ENCODE data around the gene CFAP52. TPM values are rescaled to one million over a fixed set of nuclear protein-coding genes. Genes with fewer than 3 reads are reported as not detected.

The CFAP52 gene
- total RNA-seq, 4 donors from 2014 or later: not detected

GRCh38 chr17:9536061-9536460, 40.4 kb upstream of the CFAP52 start:
- no peak for TF ChIP-seq CTCF (IDR thresholded peaks at IDR 0.05; ENCODE audit: low read depth)

- TF ChIP-seq CTCF (IDR thresholded peaks at IDR 0.05; ENCODE audit: low read depth): no peak
These were observed 39.2 kb upstream of the CFAP52 start for GRCh38 chr17:9537177-9537776.

GRCh38 chr17:9538626-9539025, 37.8 kb upstream of the CFAP52 start:
- TF ChIP-seq CTCF (IDR thresholded peaks at IDR 0.05; ENCODE audit: low read depth): no peak

GRCh38 chr17:9541718-9542117, 34.7 kb upstream of the CFAP52 start:
- TF ChIP-seq CTCF (IDR thresholded peaks at IDR 0.05; ENCODE audit: low read depth): no peak

GRCh38 chr17:9544221-9544620, 32.2 kb upstream of the CFAP52 start:
- TF ChIP-seq CTCF (IDR thresholded peaks at IDR 0.05; ENCODE audit: low read depth): no peak

GRCh38 chr17:9549215-9549614, 27.2 kb upstream of the CFAP52 start:
- no peak for TF ChIP-seq CTCF (IDR thresholded peaks at IDR 0.05; ENCODE audit: low read depth)

GRCh38 chr17:9553181-9553580, 23.3 kb upstream of the CFAP52 start:
- no peak for TF ChIP-seq CTCF (IDR thresholded peaks at IDR 0.05; ENCODE audit: low read depth)

Data from subcutaneous adipose tissue (tissue), 4 donors.